HepG2 (cell line): Measurements from ENCODE around the gene TADA3. TPM values are rescaled to one million over a fixed set of nuclear protein-coding genes. Genes with fewer than 3 reads are reported as not detected.

Source experiments
- ATAC-seq: fragments of 200-7000 bp; cut with Tn5 transposase; 3 replicates; pipeline ENCODE4 v1.9.1; 2020; ENCODE audit warnings: mild to moderate bottlenecking, moderate library complexity
- BruUV-seq: library from RNA; stranded (reverse); fragments of 400-500 nt; replicated peaks from 2 replicates; lab custom pipeline; 2021; lab: Mats Ljungman, UMichigan
- CTCF ChIA-PET: fragments of 300-600 bp; formaldehyde crosslinking; extraction: SDS; loops from one replicate; lab custom pipeline; 2021; ENCODE audit warnings: low total read pairs, inconsistent platforms, low intra/inter-chr PET ratio; lab: Yijun Ruan, JAX
- POLR2A ChIA-PET: fragments of 350-600 bp; sonication (Branson Sonifier 250); formaldehyde crosslinking; loops from one replicate; lab custom pipeline; 2020; ENCODE audit warnings: antibody characterized with exemption, inconsistent platforms; lab: Yijun Ruan, JAX
- DNase-seq: peaks from one replicate; pipeline ENCODE4 v3.0.0-alpha.2; 2015; ENCODE audit warnings: low spot score
- FAIRE-seq: peaks from 3 replicates; lab custom pipeline; 2011; peaks lifted over from hg19 to GRCh38; lab: Jason Lieb, UNC
- H2AFZ ChIP-seq: one replicate; pipeline ENCODE4 v1.6.1; 2011; ENCODE audit warnings: low read length, inconsistent platforms
- H3K27ac ChIP-seq: fragments of 300-600 bp; 3 replicates; pipeline ENCODE4 v1.8.0; 2011; ENCODE audit warnings: mixed run types, mild to moderate bottlenecking, mixed read lengths, low read length, inconsistent platforms; ENCODE audit not compliant: insufficient read depth; ENCODE audit errors: extremely low read length
- H3K27me3 ChIP-seq, 2 experiments: fragments of 200-600 bp in 1 of 2; 2 replicates in 1 of 2; 3 replicates in 1 of 2; pipeline versions ENCODE4 v1.6.0 to v1.8.0; 2011; ENCODE audit warnings: low read length in 2 of 2, mild to moderate bottlenecking in 2 of 2, moderate library complexity in 2 of 2, inconsistent platforms in 1 of 2; ENCODE audit not compliant: insufficient read depth in 2 of 2, control insufficient read depth in 1 of 2
- H3K36me3 ChIP-seq, 2 experiments: fragments of 200-600 bp in 1 of 2; replicated peaks in 1 of 2; 2 replicates in 1 of 2; 3 replicates in 1 of 2; pipeline versions ENCODE4 v1.5.1 to v1.8.0; 2011; ENCODE audit warnings: low read length in 2 of 2, inconsistent platforms in 1 of 2; ENCODE audit not compliant: insufficient read depth in 2 of 2, control insufficient read depth in 1 of 2
- H3K4me1 ChIP-seq: 2 replicates; pipeline ENCODE4 v1.5.1; 2012; ENCODE audit warnings: low read length, inconsistent platforms; ENCODE audit not compliant: insufficient read depth
- H3K4me2 ChIP-seq: 2 replicates; pipeline ENCODE4 v1.6.0; 2011; ENCODE audit warnings: low read depth, low read length, inconsistent platforms
- H3K4me3 ChIP-seq, 3 experiments: fragments of 200-600 bp in 1 of 3; sonication (generic), shearing (Covaris generic) in 1 of 3; replicated peaks in 1 of 3; 2 replicates each; pipeline ENCODE4 v1.5.1; 2011 to 2016; ENCODE audit warnings: low read length in 3 of 3, inconsistent platforms in 2 of 3, low read depth in 2 of 3, mild to moderate bottlenecking in 2 of 3, control low read depth in 1 of 3, mixed read lengths in 1 of 3; ENCODE audit not compliant: insufficient read depth in 1 of 3
- H3K79me2 ChIP-seq: one replicate; pipeline ENCODE4 v1.6.1; 2011; ENCODE audit warnings: low read length, inconsistent platforms; ENCODE audit not compliant: insufficient read depth
- H3K9ac ChIP-seq: 2 replicates; pipeline ENCODE4 v1.6.0; 2011; ENCODE audit warnings: mild to moderate bottlenecking, low read depth, low read length, inconsistent platforms; ENCODE audit not compliant: insufficient read depth
- H3K9me3 ChIP-seq: 2 replicates; pipeline ENCODE4 v1.5.1; 2012; ENCODE audit warnings: mild to moderate bottlenecking, low read length
- H4K20me1 ChIP-seq: 2 replicates; pipeline ENCODE4 v1.6.0; 2011; ENCODE audit warnings: inconsistent platforms, mild to moderate bottlenecking, low read length, moderate library complexity; ENCODE audit not compliant: insufficient read depth
- CHD4 ChIP-seq: fragments of 200-600 bp; sonication (generic); IDR thresholded peaks from 2 replicates; pipeline ENCODE4 v1.7.0; 2017; ENCODE audit warnings: mild to moderate bottlenecking, low read length, borderline replicate concordance
- EP300 ChIP-seq, 3 experiments: sonication (generic) in 1 of 3; formaldehyde crosslinking in 1 of 3; IDR thresholded peaks; 2 replicates each; pipeline versions ENCODE4 v1.5.1 to v1.6.1; 2011 to 2020; ENCODE audit warnings: low read depth in 2 of 3, low read length in 2 of 3, borderline replicate concordance in 1 of 3, improper control_type of control experiment in 1 of 3, mild to moderate bottlenecking in 1 of 3, missing genetic modification reagents in 1 of 3, moderate library complexity in 1 of 3
- KAT7 ChIP-seq: IDR thresholded peaks from 2 replicates; pipeline ENCODE4 v1.6.1; 2018; ENCODE audit warnings: borderline replicate concordance, missing compliant biosample characterization
- MAZ ChIP-seq, 2 experiments: sonication (generic) in 1 of 2; formaldehyde crosslinking in 1 of 2; IDR thresholded peaks; 2 replicates each; pipeline versions ENCODE4 v1.5.0 to v1.6.1; 2012 to 2020; ENCODE audit warnings: low read depth in 2 of 2, mild to moderate bottlenecking in 2 of 2, borderline replicate concordance in 1 of 2, improper control_type of control experiment in 1 of 2, low read length in 1 of 2, missing genetic modification reagents in 1 of 2, moderate library complexity in 1 of 2
- MEIS1 ChIP-seq: sonication (generic); formaldehyde crosslinking; IDR thresholded peaks from 2 replicates; pipeline ENCODE4 v1.9.0; 2021; ENCODE audit warnings: mild to moderate bottlenecking, missing genetic modification reagents, moderate library complexity, borderline replicate concordance
- RBFOX2 ChIP-seq: fragments of 200-400 bp; formaldehyde crosslinking; IDR thresholded peaks from 2 replicates; pipeline ENCODE4 v1.6.1; 2017; ENCODE audit warnings: low read depth, mild to moderate bottlenecking, low read length
- TBX2 ChIP-seq: sonication (generic); formaldehyde crosslinking; IDR thresholded peaks from 2 replicates; pipeline ENCODE4 v1.5.0; 2020; ENCODE audit warnings: missing genetic modification reagents, mild to moderate bottlenecking, borderline replicate concordance
- ZNF510 ChIP-seq: sonication (generic); formaldehyde crosslinking; IDR thresholded peaks from 2 replicates; pipeline ENCODE4 v1.4.0; 2020; ENCODE audit warnings: low read depth, mild to moderate bottlenecking, missing genetic modification reagents
- WGBS: methylation state at CpG from one replicate; pipeline ENCODE4 v1.1.6; 2017; ENCODE audit warnings: low lambda C conversion rate; 5-methylcytosine and 5-hydroxymethylcytosine counted together
- in situ Hi-C: cut with HindIII; loops from 2 replicates; pipeline ENCODE4 v1.10.0; 2017; ENCODE audit warnings: low pct_unique_long_range_greater_than_20kb; ENCODE audit not compliant: extremely low pct_ligation_motif_present
- intact Hi-C: fragments of 100-400 bp; cut with micrococcal nuclease; formaldehyde crosslinking; loops from one replicate; pipeline ENCODE4 v1.10.0; 2022; ENCODE audit not compliant: unreplicated experiment
- polyA plus RNA-seq, 8 experiments: library from polyadenylated mRNA; depleted of rRNA in 3 of 8; stranded (reverse) in 7 of 8; unstranded in 1 of 8; fragments of >200 nt; fragmentation: Illumina TruSeq in 4 of 8; extraction: Trizol in 4 of 8; gene quantifications; 2 replicates each; pipeline versions ENCODE4 v1.2.1 to v1.2.3, GENCODE V29; 2011 to 2016; ENCODE audit warnings: low read depth in 4 of 8, missing spikeins in 1 of 8, mixed read lengths in 1 of 8; ENCODE audit not compliant: insufficient read depth in 1 of 8
- total RNA-seq, 5 experiments: library from RNA; depleted of rRNA; stranded (reverse); fragments of >200 nt; fragmentation: Illumina TruSeq; extraction: Trizol; gene quantifications; 2 replicates each; pipeline ENCODE4 v1.2.3, GENCODE V29; 2016; ENCODE audit warnings: low read depth in 1 of 5
- TF ChIP-seq, protein P1 (sequence below): sonication (generic); formaldehyde crosslinking; IDR thresholded peaks from 2 replicates; pipeline ENCODE4 v1.5.0; 2020; ENCODE audit warnings: missing genetic modification reagents

TADA3 gene
- total and polyA plus RNA-seq, 2 of the 13 experiments (the other 11 are each of a cell fraction or from before 2014, with no cell fraction given) = 32.1 to 37.1 TPM

DNA sequence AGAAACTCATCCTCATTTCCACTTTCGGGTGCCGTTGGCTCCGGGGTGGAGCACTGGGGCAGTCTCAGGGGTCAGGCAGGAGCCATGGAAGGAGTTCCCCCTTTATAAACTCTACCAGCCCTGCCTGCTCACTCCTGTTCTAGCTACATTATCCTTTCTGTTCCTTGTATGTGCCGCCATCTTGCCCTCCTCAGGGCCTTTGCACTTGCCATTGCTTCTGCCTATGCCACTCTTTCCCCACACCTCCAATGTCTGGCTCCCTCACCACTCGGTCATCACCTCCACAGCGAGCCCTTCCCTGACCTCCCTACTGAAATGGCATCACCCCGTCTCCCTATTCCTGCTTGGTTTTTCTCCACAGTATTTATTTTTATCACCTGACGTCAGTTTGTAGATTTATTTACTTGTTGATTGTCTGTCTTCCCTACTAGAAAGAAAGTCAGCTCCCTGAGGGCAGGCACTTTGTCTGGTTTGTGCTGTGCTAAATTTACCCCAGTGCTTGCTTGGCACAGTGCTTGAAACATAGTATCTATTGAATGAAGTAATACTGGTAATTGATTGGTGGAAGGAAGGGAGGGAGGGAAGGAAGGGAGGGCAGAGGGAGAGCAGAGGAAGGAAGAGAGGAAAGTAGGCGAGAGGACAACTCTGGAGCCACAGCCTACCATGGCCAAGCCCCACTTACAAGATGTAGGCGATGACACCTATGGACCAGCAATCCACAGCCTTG is 31.3 kb downstream of the TADA3 start:
- TF ChIP-seq, protein P1, sequence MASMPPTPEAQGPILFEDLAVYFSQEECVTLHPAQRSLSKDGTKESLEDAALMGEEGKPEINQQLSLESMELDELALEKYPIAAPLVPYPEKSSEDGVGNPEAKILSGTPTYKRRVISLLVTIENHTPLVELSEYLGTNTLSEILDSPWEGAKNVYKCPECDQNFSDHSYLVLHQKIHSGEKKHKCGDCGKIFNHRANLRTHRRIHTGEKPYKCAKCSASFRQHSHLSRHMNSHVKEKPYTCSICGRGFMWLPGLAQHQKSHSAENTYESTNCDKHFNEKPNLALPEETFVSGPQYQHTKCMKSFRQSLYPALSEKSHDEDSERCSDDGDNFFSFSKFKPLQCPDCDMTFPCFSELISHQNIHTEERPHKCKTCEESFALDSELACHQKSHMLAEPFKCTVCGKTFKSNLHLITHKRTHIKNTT = no peak
- TF ChIP-seq ZNF510 (CRISPR knock-in tag) (no peak), KAT7 (CRISPR knock-in tag) (no peak), RBFOX2 (0 out of 2 replicates have a peak, but pooled peaks have one; percentile 16), CHD4 (no peak), TBX2 (CRISPR knock-in tag) (no peak), EP300 (IDR thresholded peaks at IDR 0.05; ENCODE audit: low read depth in 2 of 2, low read length in 2 of 2) (no peak), EP300 (CRISPR knock-in tag; IDR thresholded peaks at IDR 0.05; ENCODE audit: borderline replicate concordance) (no peak), MEIS1 (no peak), MAZ (IDR thresholded peaks at IDR 0.05; ENCODE audit: borderline replicate concordance, low read depth, low read length) (no peak), MAZ (CRISPR knock-in tag; IDR thresholded peaks at IDR 0.05; ENCODE audit: low read depth) (no peak)
- Histone ChIP-seq H4K20me1 (no peaks in the 10 kb centered on the region), H3K79me2 (no peaks in the 10 kb centered on the region), H3K36me3 (peaks cover 6 to 68% of the 10 kb centered on the region in 2 experiments), H3K9me3 (no peaks in the 10 kb centered on the region), H3K4me1 (no peaks in the 10 kb centered on the region), H3K27me3 (no peaks in the 10 kb centered on the region), H3K27ac (no peak overlapping the region), H3K9ac (no peak overlapping the region), H3K4me3 (no peak overlapping the region), H3K4me2 (no peak overlapping the region), H2AFZ (no peak overlapping the region)
- CTCF ChIA-PET = no interaction called here
- BruUV-seq = TSS peak; percentile 27
- no peak for DNase-seq
- 95% methylated on average over 10 of the region's 10 CpGs for WGBS
- FAIRE-seq = no peak
- in situ Hi-C loops (no loop called here), intact Hi-C loops (no loop called here)
- POLR2A ChIA-PET = interaction anchor here (3.5 kb wide), 1 partner anchor 11 kb away, joined by 12 read pairs; the partner anchor contains the start of gene OGG1
- no peak for ATAC-seq
